NOMO-1 (cell line): Measurements from ENCODE around the gene WIZ.

Source experiments
- DNase-seq, 2 experiments: peaks; one replicate each; lab custom pipeline; 2025; ENCODE audit not compliant: unreplicated experiment in 2 of 2; lab: John Stamatoyannopoulos, UW

WIZ gene

DNA sequence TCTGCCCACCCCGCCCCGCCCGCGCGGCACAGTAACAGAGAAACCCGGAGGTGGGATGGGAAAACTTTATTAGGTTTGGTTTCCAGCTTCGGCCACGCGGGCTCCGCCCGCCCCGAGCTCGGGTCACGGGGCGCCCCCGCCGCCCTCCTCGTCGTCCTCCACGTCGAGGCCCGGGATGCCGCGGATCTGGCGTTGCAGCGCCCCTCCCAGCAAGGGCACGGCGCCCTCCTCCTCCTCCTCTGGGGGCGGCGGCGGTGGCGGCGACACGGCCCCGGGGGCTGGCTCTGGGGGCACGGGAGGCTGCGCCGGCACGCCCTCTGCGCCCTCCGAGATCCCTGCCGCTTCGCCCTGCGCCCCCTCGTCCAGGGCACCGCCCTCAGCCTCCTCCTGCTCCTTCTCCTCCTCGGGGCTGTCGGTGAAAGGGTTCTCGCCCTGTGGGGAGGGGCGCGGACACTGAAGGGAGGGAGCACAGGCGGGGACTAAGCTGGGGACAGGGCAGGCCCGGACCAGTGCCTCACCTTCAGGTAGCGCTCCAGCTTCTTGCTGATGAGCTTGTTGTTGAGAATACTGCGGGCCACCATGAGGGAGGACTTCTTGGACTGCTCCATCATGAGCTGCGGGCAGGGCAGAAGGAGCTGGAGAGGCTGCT, 69.6 kb downstream of the WIZ start:
- DNase-seq, result peak; percentile 22 to 40

DNA sequence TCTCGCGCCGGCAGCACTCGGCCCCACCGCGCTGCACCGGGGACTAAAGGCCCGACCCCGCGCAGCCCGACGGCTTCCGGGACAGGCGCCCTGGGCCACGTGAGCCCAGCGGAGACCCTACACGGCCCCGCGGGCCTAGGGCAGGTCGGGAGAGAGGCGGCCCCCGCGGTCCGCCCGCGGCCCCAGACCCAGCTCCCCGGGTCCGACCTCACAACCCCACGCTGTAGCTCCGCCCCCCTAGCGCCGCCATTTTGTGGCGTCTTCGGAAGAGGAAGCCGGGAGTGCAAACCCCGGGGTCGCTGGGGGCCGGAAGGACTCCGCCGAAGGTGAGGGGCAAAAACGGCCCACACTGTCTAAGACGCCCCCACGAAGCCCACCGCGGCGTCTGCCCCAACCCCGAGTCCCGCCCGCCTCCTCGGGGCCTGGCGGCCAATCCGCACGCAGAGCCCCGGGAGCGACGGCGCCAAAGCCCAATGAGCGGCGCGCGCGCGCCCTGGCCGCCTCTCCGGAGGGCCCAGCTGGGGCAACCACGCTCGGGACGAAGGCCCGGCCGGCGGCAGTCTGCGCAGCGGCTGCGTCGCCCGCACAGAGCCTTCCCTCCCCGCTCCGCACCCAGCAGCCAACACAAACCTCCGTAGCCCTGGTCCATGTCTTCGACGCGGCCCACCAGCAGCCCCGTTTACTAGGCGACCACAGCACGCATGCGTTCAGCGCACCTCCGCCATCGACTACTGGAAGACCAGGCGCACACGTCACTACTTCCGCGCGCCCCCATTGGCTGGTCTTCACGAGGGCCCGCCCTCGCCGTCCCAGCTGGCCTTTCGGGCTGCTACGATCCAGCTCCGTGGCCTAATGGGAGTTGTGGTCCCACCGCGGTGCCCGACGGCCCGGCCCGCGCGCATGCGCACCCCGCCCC, 70.4 kb downstream of the WIZ start, which contains the start of gene AKAP8:
Gene AKAP8, minus strand, starts transcription at position 705 of the 916 bp plus-strand sequence. Its CDS starts 56 bp downstream, at position 649.
- DNase-seq, result peak; percentile 95 to 96

DNA sequence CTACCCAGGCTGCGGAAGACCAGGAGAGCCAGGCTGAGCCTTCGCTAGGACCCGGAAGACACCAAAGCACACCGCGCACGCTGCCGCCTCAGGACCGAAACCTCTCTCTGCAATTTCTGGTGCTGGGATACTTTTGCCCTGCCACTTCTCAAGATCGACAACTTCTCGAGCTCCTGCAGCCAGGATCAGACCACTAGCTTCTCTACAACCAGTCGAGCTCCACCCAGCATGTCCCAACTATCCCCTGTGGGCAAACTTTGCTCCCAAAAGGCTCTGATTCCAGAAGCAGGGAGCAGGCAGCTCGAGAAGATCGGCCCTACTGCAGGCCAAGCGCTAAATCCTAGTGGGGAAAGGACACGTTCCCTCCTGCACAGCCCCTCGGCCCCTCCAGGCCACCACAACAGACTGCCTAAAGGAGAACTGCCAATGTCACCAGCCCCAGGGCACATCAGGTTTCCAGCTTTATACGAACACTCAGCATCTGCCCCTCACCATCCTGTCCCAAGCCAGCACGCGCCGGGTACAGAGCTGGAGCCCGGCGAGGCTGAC, 71.1 kb downstream of the WIZ start:
- peak; percentile 58 to 69 for DNase-seq

DNA sequence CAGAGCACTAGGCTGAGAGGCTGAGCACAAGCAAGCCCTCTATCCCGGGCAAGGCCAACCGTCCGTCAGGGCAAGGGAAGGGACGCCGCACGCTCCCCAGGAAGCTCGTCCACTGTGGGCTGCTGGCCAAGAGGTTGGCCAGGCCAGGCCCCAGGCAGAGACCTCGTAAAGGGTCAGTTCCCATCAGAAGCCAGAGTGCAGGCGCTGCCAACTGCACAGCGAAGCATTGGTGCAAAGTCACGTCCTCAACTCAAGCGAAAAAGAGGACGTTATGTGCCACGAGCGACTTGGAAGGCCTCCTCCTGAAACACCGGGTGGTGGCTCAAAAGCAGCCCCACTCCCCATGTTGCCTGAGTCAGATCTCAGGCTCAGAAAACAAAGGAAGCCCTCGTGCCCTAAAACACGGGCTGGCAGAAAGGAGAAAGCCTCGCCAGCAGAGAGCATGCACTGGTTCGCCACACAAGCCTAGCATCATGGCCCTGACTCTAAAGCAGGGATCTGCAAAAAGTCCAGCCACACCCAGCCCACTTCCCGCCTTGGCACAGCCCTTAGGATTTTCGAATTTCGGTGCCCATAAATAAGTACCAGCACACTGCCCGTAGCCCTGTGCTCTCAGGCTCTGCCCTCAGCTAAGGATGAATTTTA, 74.8 kb downstream of the WIZ start:
- no peak for DNase-seq

DNA sequence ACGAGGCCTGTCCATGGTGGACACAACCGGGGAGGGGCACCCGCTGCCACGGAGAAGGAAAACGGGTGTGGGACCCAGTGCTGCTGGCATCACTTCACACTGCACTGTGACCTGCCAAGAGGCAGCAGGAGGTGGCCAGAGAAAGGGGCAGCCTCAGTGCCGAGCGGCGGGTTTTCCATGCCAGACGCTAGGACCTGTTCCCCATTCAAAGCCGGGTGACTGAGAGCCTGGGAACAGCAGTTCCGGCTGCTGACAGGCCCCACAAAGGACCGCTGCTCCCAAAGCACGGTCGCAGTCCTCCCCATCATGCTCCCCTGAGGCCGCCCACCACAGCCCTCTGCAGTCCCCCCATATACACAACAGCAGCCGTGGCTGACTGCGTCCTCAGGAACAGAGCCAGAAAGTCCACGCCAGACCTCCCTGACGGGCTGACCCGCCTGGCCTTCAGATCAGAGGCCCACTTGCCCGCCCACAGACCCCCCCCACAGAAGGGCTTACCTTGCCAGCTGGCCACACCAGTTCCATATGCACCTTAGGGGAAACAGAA, 75.6 kb downstream of the WIZ start:
- no peak for DNase-seq

DNA sequence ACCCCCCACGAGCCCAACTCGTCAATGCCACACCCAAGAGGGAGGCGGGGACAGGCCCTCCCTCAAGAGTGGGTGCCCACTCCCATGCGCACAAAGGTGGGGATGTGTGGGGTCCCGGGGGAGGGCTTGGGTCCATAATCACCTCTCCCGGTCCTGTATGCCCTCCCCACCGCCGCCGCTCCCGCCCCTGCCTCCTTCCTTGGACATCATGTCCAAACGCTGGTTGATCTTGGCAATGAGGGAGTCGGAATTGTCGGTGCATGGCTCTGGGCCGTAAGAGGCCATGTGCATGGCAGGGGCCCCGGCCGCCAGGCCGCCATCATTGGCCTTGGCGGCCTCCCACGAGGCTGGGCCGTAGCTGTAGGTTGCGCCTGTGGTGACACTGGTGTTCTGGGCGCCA, 76.1 kb downstream of the WIZ start:
- DNase-seq, result no peak

DNA sequence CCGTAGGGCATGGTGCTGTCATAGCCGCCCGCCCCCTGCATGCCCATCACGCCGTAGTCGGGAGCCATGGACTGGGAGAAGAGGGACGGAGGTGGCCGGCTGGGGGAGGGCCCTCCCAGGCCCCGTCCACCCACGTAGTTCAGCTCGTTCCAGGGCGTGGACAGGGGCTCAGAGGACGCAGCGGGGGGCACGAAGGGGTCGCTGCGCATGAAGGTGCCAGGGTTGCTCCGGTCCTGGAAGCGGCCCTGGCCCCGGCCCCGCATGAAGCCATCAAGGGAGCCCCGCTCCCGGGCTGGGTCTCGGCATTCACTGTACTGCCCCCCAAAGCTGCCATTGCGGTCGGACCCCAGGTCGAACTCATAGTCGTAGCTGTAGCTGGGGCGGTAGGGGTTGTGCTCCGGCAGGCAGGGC, 76.9 kb downstream of the WIZ start:
- DNase-seq, result no peak

DNA sequence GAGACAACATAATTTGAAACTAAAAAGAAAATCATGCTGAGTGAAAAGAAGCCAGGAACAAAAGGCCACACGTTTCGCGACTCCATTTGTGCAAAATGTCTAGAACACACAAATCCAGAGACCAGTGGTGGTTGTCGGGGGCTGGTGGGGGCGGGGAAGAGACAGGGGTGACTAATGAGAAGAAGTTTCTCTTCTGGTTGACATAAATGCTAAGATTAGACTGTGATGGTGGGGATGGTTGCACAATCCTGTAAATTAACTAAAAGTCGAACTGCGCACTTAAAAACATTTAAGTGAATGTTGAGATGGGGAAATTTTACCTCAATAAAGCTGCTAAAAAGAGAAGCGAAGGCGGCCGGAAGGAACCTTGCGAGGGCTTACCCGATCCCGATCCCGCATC, 77.3 kb downstream of the WIZ start:
- DNase-seq, result peak; percentile 68 to 89

DNA sequence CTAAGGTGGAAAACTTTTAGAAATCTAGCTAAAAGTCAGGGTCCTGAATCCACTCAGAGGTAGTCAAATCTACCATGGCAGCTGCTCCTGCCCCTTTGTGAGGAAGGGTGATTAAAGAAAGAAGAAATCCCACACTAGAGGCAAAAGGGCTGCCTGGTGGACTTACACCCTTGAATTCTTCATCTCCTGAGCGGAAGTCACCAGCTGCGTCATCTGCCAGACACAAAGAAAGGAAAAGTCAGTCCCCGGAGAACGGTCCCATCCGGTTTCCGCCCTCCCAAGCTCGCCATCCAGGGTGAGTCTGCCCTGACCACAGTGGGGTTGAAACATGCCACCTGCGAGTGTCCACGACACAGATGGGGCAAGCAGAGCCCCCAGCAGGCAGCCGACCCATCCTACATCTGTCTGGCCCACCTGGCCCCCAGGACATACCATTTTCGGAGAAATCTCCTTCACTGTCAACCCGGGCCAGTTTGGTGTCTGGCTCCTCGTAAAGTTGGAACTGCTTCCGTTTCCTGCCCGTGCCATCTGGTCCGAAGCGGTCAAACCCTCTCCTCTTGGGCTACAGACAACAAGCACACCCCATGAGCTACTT, 77.9 kb downstream of the WIZ start:
- DNase-seq, result no peak

DNA sequence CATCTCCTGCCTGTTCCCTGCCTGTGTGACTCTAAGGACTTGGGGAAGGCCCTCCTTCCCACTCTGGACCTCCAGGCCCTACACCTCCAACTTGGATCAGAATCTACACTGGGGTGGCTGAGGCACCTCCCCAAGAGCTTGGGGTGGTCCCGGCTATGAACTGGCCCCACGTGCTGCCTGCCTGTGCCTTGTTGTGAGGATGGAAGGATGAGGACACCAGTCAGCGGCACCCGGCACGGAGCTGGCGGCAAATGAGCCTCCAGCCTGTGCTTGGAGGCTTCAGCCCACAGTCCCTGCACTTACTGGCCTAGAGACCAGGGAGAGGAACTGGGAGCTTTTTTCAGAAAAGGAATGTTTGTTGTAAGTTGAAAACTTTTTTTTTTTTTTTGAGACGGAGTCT, 78.6 kb downstream of the WIZ start:
- DNase-seq, result no peak
